Measurements from ENCODE around the gene FAIM. TPM values are rescaled to one million over a fixed set of nuclear protein-coding genes. Genes with fewer than 3 reads are reported as not detected.

The FAIM gene
- total and polyA plus RNA-seq, 2 experiments from 2014 or later = 12.0 to 29.7 TPM

DNA sequence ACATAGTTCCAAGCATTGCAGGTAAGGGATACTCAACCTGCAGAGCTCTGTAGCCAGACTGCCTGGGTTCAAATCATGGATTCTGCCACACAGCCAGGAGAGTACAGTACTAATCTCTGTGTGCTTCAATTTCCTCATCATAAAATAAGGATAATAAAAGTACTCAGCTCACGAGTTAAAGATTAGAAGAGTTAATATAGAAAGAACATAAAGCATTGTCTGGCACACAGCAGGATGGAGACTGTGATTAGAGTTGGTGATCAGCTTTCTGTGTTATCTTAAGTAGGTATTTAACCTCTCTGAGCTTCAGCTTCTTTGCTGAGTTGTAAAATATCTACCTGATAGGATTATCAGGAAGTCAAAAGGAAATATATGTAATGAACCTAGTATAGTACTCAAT, 17.2 kb upstream of the FAIM start (continued):
- TF ChIP-seq, protein P1, sequence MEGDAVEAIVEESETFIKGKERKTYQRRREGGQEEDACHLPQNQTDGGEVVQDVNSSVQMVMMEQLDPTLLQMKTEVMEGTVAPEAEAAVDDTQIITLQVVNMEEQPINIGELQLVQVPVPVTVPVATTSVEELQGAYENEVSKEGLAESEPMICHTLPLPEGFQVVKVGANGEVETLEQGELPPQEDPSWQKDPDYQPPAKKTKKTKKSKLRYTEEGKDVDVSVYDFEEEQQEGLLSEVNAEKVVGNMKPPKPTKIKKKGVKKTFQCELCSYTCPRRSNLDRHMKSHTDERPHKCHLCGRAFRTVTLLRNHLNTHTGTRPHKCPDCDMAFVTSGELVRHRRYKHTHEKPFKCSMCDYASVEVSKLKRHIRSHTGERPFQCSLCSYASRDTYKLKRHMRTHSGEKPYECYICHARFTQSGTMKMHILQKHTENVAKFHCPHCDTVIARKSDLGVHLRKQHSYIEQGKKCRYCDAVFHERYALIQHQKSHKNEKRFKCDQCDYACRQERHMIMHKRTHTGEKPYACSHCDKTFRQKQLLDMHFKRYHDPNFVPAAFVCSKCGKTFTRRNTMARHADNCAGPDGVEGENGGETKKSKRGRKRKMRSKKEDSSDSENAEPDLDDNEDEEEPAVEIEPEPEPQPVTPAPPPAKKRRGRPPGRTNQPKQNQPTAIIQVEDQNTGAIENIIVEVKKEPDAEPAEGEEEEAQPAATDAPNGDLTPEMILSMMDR (conservative IDR thresholded peaks at IDR 0.05; ENCODE audit: low read depth in 2 of 2) = no peak
- no peak for TF ChIP-seq POLR2AphosphoS5 (IDR thresholded peaks at IDR 0.05; ENCODE audit: low read depth)

DNA sequence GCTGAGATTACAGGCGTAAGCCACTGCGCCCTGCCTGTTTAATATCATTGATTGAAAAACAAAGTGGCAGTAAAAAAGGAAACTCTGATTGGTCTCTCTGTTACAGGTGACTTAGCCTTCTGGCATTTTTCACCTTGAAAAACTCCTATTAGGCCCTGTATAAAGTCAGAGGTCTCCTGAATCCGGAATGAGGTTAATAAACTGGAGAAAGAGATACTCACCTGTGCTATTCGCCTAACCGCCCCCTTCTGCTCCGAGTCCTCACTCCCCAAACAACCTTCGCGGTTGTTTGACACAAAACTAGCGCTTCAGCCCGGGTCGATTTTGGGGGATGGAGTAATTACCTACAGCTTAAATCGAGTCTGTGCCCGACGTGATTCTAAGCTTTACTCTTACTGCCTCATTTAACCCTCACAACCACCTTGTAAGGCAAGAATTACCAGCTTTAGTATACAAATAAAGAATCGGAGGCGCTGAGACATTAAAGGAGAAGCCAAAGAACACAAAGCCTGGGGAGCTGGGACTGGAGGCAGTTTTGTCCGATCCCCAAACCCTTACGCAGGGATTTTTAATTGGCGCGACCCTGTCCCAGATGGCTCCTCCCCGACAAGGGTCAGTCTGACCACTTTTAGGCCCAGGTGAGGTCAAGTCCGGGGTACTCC, 15.0 kb upstream of the FAIM start:
- Mint-ChIP-seq H3K4me1 (peaks cover 14% of the 10 kb centered on the region; the same call in 2 of the 3 replicates), H3K27me3 (ENCODE audit: insufficient read depth, low read depth, poor library complexity) (peaks cover 8% of the 10 kb centered on the region), H3K4me3 (peak overlapping the region; percentile 91), H3K27ac (peak overlapping the region; percentile 78), H3K36me3 (ENCODE audit: low read depth) (no peaks in the 10 kb centered on the region; the same call in 2 of the 3 replicates), H3K9me3 (peaks cover 7% of the 10 kb centered on the region; the same call in 1 of the 3 replicates)
- TF ChIP-seq, protein P2, sequence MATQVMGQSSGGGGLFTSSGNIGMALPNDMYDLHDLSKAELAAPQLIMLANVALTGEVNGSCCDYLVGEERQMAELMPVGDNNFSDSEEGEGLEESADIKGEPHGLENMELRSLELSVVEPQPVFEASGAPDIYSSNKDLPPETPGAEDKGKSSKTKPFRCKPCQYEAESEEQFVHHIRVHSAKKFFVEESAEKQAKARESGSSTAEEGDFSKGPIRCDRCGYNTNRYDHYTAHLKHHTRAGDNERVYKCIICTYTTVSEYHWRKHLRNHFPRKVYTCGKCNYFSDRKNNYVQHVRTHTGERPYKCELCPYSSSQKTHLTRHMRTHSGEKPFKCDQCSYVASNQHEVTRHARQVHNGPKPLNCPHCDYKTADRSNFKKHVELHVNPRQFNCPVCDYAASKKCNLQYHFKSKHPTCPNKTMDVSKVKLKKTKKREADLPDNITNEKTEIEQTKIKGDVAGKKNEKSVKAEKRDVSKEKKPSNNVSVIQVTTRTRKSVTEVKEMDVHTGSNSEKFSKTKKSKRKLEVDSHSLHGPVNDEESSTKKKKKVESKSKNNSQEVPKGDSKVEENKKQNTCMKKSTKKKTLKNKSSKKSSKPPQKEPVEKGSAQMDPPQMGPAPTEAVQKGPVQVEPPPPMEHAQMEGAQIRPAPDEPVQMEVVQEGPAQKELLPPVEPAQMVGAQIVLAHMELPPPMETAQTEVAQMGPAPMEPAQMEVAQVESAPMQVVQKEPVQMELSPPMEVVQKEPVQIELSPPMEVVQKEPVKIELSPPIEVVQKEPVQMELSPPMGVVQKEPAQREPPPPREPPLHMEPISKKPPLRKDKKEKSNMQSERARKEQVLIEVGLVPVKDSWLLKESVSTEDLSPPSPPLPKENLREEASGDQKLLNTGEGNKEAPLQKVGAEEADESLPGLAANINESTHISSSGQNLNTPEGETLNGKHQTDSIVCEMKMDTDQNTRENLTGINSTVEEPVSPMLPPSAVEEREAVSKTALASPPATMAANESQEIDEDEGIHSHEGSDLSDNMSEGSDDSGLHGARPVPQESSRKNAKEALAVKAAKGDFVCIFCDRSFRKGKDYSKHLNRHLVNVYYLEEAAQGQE (IDR thresholded peaks at IDR 0.05; ENCODE audit: unreplicated experiment) = no peak
- TF ChIP-seq, protein P3, sequence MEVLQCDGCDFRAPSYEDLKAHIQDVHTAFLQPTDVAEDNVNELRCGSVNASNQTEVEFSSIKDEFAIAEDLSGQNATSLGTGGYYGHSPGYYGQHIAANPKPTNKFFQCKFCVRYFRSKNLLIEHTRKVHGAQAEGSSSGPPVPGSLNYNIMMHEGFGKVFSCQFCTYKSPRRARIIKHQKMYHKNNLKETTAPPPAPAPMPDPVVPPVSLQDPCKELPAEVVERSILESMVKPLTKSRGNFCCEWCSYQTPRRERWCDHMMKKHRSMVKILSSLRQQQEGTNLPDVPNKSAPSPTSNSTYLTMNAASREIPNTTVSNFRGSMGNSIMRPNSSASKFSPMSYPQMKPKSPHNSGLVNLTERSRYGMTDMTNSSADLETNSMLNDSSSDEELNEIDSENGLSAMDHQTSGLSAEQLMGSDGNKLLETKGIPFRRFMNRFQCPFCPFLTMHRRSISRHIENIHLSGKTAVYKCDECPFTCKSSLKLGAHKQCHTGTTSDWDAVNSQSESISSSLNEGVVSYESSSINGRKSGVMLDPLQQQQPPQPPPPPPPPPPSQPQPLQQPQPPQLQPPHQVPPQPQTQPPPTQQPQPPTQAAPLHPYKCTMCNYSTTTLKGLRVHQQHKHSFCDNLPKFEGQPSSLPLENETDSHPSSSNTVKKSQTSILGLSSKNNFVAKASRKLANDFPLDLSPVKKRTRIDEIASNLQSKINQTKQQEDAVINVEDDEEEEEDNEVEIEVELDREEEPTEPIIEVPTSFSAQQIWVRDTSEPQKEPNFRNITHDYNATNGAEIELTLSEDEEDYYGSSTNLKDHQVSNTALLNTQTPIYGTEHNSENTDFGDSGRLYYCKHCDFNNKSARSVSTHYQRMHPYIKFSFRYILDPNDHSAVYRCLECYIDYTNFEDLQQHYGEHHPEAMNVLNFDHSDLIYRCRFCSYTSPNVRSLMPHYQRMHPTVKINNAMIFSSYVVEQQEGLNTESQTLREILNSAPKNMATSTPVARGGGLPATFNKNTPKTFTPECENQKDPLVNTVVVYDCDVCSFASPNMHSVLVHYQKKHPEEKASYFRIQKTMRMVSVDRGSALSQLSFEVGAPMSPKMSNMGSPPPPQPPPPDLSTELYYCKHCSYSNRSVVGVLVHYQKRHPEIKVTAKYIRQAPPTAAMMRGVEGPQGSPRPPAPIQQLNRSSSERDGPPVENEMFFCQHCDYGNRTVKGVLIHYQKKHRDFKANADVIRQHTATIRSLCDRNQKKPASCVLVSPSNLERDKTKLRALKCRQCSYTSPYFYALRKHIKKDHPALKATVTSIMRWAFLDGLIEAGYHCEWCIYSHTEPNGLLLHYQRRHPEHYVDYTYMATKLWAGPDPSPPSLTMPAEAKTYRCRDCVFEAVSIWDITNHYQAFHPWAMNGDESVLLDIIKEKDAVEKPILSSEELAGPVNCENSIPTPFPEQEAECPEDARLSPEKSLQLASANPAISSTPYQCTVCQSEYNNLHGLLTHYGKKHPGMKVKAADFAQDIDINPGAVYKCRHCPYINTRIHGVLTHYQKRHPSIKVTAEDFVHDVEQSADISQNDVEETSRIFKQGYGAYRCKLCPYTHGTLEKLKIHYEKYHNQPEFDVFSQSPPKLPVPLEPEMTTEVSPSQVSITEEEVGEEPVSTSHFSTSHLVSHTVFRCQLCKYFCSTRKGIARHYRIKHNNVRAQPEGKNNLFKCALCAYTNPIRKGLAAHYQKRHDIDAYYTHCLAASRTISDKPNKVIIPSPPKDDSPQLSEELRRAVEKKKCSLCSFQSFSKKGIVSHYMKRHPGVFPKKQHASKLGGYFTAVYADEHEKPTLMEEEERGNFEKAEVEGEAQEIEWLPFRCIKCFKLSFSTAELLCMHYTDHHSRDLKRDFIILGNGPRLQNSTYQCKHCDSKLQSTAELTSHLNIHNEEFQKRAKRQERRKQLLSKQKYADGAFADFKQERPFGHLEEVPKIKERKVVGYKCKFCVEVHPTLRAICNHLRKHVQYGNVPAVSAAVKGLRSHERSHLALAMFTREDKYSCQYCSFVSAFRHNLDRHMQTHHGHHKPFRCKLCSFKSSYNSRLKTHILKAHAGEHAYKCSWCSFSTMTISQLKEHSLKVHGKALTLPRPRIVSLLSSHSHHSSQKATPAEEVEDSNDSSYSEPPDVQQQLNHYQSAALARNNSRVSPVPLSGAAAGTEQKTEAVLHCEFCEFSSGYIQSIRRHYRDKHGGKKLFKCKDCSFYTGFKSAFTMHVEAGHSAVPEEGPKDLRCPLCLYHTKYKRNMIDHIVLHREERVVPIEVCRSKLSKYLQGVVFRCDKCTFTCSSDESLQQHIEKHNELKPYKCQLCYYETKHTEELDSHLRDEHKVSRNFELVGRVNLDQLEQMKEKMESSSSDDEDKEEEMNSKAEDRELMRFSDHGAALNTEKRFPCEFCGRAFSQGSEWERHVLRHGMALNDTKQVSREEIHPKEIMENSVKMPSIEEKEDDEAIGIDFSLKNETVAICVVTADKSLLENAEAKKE (CRISPR knock-in tag; IDR thresholded peaks at IDR 0.05) = no peak
- TF ChIP-seq ZNF114 (CRISPR knock-in tag; IDR thresholded peaks at IDR 0.05) (no peak), EZH2 (IDR thresholded peaks at IDR 0.05; ENCODE audit: low read depth, unreplicated experiment) (no peak), ZNF331 (CRISPR knock-in tag; IDR thresholded peaks at IDR 0.05; ENCODE audit: low read depth) (no peak)
- TF ChIP-seq, protein P4, sequence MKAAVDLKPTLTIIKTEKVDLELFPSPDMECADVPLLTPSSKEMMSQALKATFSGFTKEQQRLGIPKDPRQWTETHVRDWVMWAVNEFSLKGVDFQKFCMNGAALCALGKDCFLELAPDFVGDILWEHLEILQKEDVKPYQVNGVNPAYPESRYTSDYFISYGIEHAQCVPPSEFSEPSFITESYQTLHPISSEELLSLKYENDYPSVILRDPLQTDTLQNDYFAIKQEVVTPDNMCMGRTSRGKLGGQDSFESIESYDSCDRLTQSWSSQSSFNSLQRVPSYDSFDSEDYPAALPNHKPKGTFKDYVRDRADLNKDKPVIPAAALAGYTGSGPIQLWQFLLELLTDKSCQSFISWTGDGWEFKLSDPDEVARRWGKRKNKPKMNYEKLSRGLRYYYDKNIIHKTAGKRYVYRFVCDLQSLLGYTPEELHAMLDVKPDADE (IDR thresholded peaks at IDR 0.05) = no peak
- no peaks in the 10 kb centered on the region for H4K20me1 ChIP-seq (replicated peaks; ENCODE audit: insufficient read depth)
- peaks cover 19% of the 10 kb centered on the region for H3K4me1 ChIP-seq (ENCODE audit: insufficient read depth)
- DNase-seq (ENCODE audit: low spot score) (no peak), ATAC-seq (peak; percentile 22)
- no peaks in the 10 kb centered on the region for H3K27me3 ChIP-seq (ENCODE audit: insufficient read depth)
- peak overlapping the region; percentile 82 for H3K4me2 ChIP-seq
- H3K27ac ChIP-seq (ENCODE audit: low read depth) = peak overlapping the region; percentile 81
- H3K79me2 ChIP-seq (replicated peaks; ENCODE audit: insufficient read depth) = peaks cover 9% of the 10 kb centered on the region; the same call in 1 of the 2 replicates
- peak overlapping the region; percentile 81 for H3K4me3 ChIP-seq
- H3F3A ChIP-seq (replicated peaks; ENCODE audit: low read depth) = no peaks in the 10 kb centered on the region
- H2AFZ ChIP-seq = peak overlapping the region; percentile 94
- peaks cover under 1% of the 10 kb centered on the region; the same call in 1 of the 2 replicates for H3K36me3 ChIP-seq (ENCODE audit: insufficient read depth)
- 0 out of 2 replicates have a peak, but pooled peaks cover 4% of the 10 kb centered on the region for H3K9me2 ChIP-seq (ENCODE audit: insufficient read depth)

Measured in GM23338 (cell line).